GM23338 (cell line): ENCODE measurements around the gene COL4A1. TPM values are rescaled to one million over a fixed set of nuclear protein-coding genes. Genes with fewer than 3 reads are reported as not detected.

Experiments
- ATAC-seq: fragments of 200-7000 bp; cut with Tn5 transposase; 3 replicates; pipeline ENCODE4 v1.9.1; 2020
- DNase-seq: peaks from one replicate; pipeline ENCODE4 v3.0.0-alpha.2; 2015; ENCODE audit warnings: low spot score
- H2AFZ ChIP-seq: fragments of 200-600 bp; sonication (generic); 2 replicates; pipeline ENCODE4 v1.8.0; 2016; ENCODE audit warnings: antibody characterized with exemption, mild to moderate bottlenecking, moderate library complexity
- H3F3A ChIP-seq: fragments of 200-600 bp; sonication (generic); replicated peaks from 2 replicates; pipeline ENCODE4 v1.8.0; 2017; ENCODE audit warnings: antibody characterized with exemption, mixed run types, low read depth
- H3K27ac ChIP-seq: fragments of 200-600 bp; sonication (generic); 2 replicates; pipeline ENCODE4 v1.6.1; 2016; ENCODE audit warnings: low read depth
- H3K27me3 ChIP-seq: fragments of 200-600 bp; sonication (generic); 2 replicates; pipeline ENCODE4 v1.8.0; 2016; ENCODE audit warnings: mild to moderate bottlenecking, mixed run types, moderate library complexity; ENCODE audit not compliant: insufficient read depth
- H3K36me3 ChIP-seq: fragments of 200-600 bp; sonication (generic); 2 replicates; pipeline ENCODE4 v1.8.0; 2016; ENCODE audit warnings: mild to moderate bottlenecking; ENCODE audit not compliant: insufficient read depth
- H3K4me1 ChIP-seq: fragments of 200-600 bp; sonication (generic); 2 replicates; pipeline ENCODE4 v1.8.0; 2016; ENCODE audit warnings: mild to moderate bottlenecking, moderate library complexity; ENCODE audit not compliant: insufficient read depth
- H3K4me2 ChIP-seq: fragments of 200-600 bp; sonication (generic); 2 replicates; pipeline ENCODE4 v1.7.1; 2017; ENCODE audit warnings: mixed run types
- H3K4me3 ChIP-seq: fragments of 200-600 bp; sonication (generic); 2 replicates; pipeline ENCODE4 v1.6.1; 2016; ENCODE audit warnings: mixed run types
- H3K79me2 ChIP-seq: fragments of 200-600 bp; sonication (generic); replicated peaks from 2 replicates; pipeline ENCODE4 v1.8.0; 2017; ENCODE audit warnings: mild to moderate bottlenecking; ENCODE audit not compliant: insufficient read depth
- H3K9me2 ChIP-seq: fragments of 200-600 bp; sonication (generic); 2 replicates; pipeline ENCODE4 v1.8.0; 2017; ENCODE audit not compliant: insufficient read depth
- H4K20me1 ChIP-seq: fragments of 200-600 bp; sonication (generic); replicated peaks from 2 replicates; pipeline ENCODE4 v1.8.0; 2017; ENCODE audit warnings: mild to moderate bottlenecking; ENCODE audit not compliant: insufficient read depth
- H3K27ac Mint-ChIP-seq: 2 replicates; pipeline ENCODE4 v1.8.0; 2020; ENCODE audit warnings: inconsistent platforms, mild to moderate bottlenecking, moderate library complexity, mixed read lengths
- H3K27me3 Mint-ChIP-seq: 3 replicates; pipeline ENCODE4 v1.8.0; 2022; ENCODE audit warnings: low read depth, mild to moderate bottlenecking, moderate library complexity, mixed read lengths, inconsistent platforms; ENCODE audit not compliant: insufficient read depth, poor library complexity
- H3K36me3 Mint-ChIP-seq: 3 replicates; pipeline ENCODE4 v1.8.0; 2021; ENCODE audit warnings: low read depth, mild to moderate bottlenecking, inconsistent platforms, moderate library complexity, mixed read lengths
- H3K4me1 Mint-ChIP-seq: 3 replicates; pipeline ENCODE4 v1.8.0; 2020; ENCODE audit warnings: mild to moderate bottlenecking, inconsistent platforms, mixed read lengths
- H3K4me3 Mint-ChIP-seq: 3 replicates; pipeline ENCODE4 v1.8.0; 2021; ENCODE audit warnings: moderate library complexity, mild to moderate bottlenecking, inconsistent platforms, mixed read lengths
- H3K9me3 Mint-ChIP-seq: 3 replicates; pipeline ENCODE4 v1.8.0; 2020; ENCODE audit warnings: moderate library complexity, mild to moderate bottlenecking, inconsistent platforms, mixed read lengths
- CREB1 ChIP-seq: fragments of 250-450 bp; sonication (Bioruptor Pico); IDR thresholded peaks from 2 replicates; pipeline ENCODE4 v1.5.0; 2020; ENCODE audit warnings: low read depth, mild to moderate bottlenecking, moderate library complexity
- CTCF ChIP-seq, 2 experiments: fragments of 200-600 bp in 1 of 2; sonication (generic) in 1 of 2; conservative IDR thresholded peaks; 2 replicates each; pipeline versions ENCODE4 v1.5.1 to v1.6.1; 2016 to 2017; ENCODE audit warnings: antibody characterized with exemption in 2 of 2, low read depth in 2 of 2, mild to moderate bottlenecking in 2 of 2, moderate library complexity in 1 of 2
- ETS1 ChIP-seq: IDR thresholded peaks from 2 replicates; pipeline ENCODE4 v1.6.1; 2016; ENCODE audit warnings: antibody characterized with exemption
- EZH2 ChIP-seq: fragments of 200-600 bp; sonication (generic); IDR thresholded peaks from one replicate; pipeline ENCODE4 v1.8.0; 2017; ENCODE audit warnings: antibody characterized with exemption, mild to moderate bottlenecking, low read depth; ENCODE audit not compliant: unreplicated experiment
- EZH2phosphoT487 ChIP-seq: fragments of 200-600 bp; sonication (generic); IDR thresholded peaks from one replicate; pipeline ENCODE4 v1.8.1; 2018; ENCODE audit warnings: antibody characterized with exemption; ENCODE audit not compliant: unreplicated experiment
- JUNB ChIP-seq: IDR thresholded peaks from one replicate; pipeline ENCODE4 v1.6.1; 2016; ENCODE audit warnings: antibody characterized with exemption; ENCODE audit not compliant: unreplicated experiment
- NANOG ChIP-seq: IDR thresholded peaks from 2 replicates; pipeline ENCODE4 v1.6.1; 2016; ENCODE audit warnings: antibody characterized with exemption, borderline replicate concordance
- POLR2AphosphoS5 ChIP-seq: IDR thresholded peaks from 2 replicates; pipeline ENCODE4 v1.6.1; 2016; ENCODE audit warnings: antibody characterized with exemption, low read depth
- REST ChIP-seq: IDR thresholded peaks from one replicate; pipeline ENCODE4 v1.6.1; 2018; ENCODE audit warnings: antibody characterized with exemption; ENCODE audit not compliant: unreplicated experiment
- STAT1 ChIP-seq: IDR thresholded peaks from one replicate; pipeline ENCODE4 v1.6.1; 2016; ENCODE audit warnings: antibody characterized with exemption; ENCODE audit not compliant: unreplicated experiment
- ZNF114 ChIP-seq: fragments of 250-450 bp; sonication (Bioruptor Pico); IDR thresholded peaks from 2 replicates; pipeline ENCODE4 v1.5.0; 2020; ENCODE audit warnings: mild to moderate bottlenecking, moderate library complexity
- ZNF331 ChIP-seq: fragments of 250-450 bp; sonication (Bioruptor Pico); IDR thresholded peaks from 2 replicates; pipeline ENCODE4 v1.5.0; 2020; ENCODE audit warnings: low read depth, mild to moderate bottlenecking, moderate library complexity
- ZNF462 ChIP-seq: fragments of 250-450 bp; sonication (Bioruptor Pico); IDR thresholded peaks from 2 replicates; pipeline ENCODE4 v1.5.0; 2020; ENCODE audit warnings: mild to moderate bottlenecking, moderate library complexity
- polyA plus RNA-seq: library from polyadenylated mRNA; unstranded; fragments of >200 nt; fragmentation: Nextera tagmentation; extraction: Ambion mirVana; gene quantifications from 2 replicates; pipeline ENCODE4 v1.2.1, GENCODE V29; 2016
- total RNA-seq: library from RNA; depleted of rRNA; stranded (reverse); fragments of >200 nt; shearing (Covaris generic); gene quantifications from 2 replicates; pipeline ENCODE4 v1.2.3, GENCODE V29; 2014

COL4A1 gene
- total and polyA plus RNA-seq, 2 experiments from 2014 or later: 39.1 to 110 TPM

GRCh38 chr13:110192472-110192871 is 114.5 kb downstream of the COL4A1 start:
- Histone ChIP-seq H3K9me2 (no peaks in the 10 kb centered on the region), H3K27me3 (no peaks in the 10 kb centered on the region), H3K4me3 (no peak overlapping the region), H4K20me1 (no peaks in the 10 kb centered on the region), H3K79me2 (no peaks in the 10 kb centered on the region), H3K4me1 (no peaks in the 10 kb centered on the region), H3K27ac (no peak overlapping the region), H3K36me3 (no peaks in the 10 kb centered on the region; the same call in 1 of the 2 replicates), H3F3A (no peaks in the 10 kb centered on the region), H3K4me2 (no peak overlapping the region), H2AFZ (no peak overlapping the region)
- Mint-ChIP-seq H3K36me3 (0 out of 3 replicates have a peak, but pooled peaks cover 3% of the 10 kb centered on the region), H3K4me1 (peaks cover 8% of the 10 kb centered on the region; the same call in 2 of the 3 replicates), H3K27me3 (peaks cover 6% of the 10 kb centered on the region), H3K4me3 (no peak overlapping the region), H3K9me3 (no peaks in the 10 kb centered on the region), H3K27ac (no peak overlapping the region)
- TF ChIP-seq REST (no peak), ZNF114 (no peak), ETS1 (no peak), ZNF462 (CRISPR knock-in tag) (no peak), CREB1 (CRISPR knock-in tag) (no peak), CTCF (conservative IDR thresholded peaks at IDR 0.05; ENCODE audit: low read depth in 2 of 2) (no peak), EZH2phosphoT487 (no peak), POLR2AphosphoS5 (no peak), NANOG (no peak), ZNF331 (no peak), JUNB (no peak), EZH2 (no peak), STAT1 (no peak)
- no peak for ATAC-seq
- no peak for DNase-seq
